ENCODE measurements around the gene PPIC.

DNA sequence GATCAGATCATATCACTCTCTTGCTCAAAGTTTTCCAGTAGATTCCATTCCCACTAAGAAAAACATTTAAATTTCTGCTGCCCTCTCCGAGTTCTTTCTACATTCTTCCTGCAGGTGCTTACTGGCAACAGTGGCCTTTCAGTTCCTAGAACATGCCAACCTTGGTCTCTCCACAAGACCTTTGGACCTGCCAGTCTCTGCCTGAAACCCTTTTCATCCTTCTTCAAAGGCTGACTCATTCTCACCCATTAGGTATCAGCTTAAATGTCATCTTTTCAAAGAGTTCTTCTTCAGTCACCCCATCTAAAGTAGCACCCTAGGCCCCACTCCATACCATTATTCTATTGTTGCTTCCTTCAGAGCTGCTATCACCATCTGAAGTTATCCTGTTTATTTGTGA lies 21.8 kb downstream of the PPIC start:
- TF ChIP-seq POLR2A (IDR thresholded peaks at IDR 0.05; ENCODE audit: low read depth, low read length) (no peak), POLR2AphosphoS5 (IDR thresholded peaks at IDR 0.05; ENCODE audit: low read depth, low read length) (no peak), TAF1 (IDR thresholded peaks at IDR 0.05; ENCODE audit: low read depth, low read length) (no peak), POU2F2 (IDR thresholded peaks at IDR 0.05; ENCODE audit: low read depth, low read length) (no peak), SPI1 (IDR thresholded peaks at IDR 0.05; ENCODE audit: low read depth, low read length) (no peak)
